HUDEP-2 (cell line): ENCODE data around the gene TTC21A.
"Not testable (repeated sequence)": the region's sequence is repeated elsewhere in the genome, so short reads cannot be mapped to it uniquely, and the experiment has no call there.

Experiments used
- DNase-seq, 76 experiments: peaks; one replicate each; lab custom pipeline; 2025; ENCODE audit not compliant: unreplicated experiment in 76 of 76; lab: John Stamatoyannopoulos, UW

The TTC21A gene, protein sequence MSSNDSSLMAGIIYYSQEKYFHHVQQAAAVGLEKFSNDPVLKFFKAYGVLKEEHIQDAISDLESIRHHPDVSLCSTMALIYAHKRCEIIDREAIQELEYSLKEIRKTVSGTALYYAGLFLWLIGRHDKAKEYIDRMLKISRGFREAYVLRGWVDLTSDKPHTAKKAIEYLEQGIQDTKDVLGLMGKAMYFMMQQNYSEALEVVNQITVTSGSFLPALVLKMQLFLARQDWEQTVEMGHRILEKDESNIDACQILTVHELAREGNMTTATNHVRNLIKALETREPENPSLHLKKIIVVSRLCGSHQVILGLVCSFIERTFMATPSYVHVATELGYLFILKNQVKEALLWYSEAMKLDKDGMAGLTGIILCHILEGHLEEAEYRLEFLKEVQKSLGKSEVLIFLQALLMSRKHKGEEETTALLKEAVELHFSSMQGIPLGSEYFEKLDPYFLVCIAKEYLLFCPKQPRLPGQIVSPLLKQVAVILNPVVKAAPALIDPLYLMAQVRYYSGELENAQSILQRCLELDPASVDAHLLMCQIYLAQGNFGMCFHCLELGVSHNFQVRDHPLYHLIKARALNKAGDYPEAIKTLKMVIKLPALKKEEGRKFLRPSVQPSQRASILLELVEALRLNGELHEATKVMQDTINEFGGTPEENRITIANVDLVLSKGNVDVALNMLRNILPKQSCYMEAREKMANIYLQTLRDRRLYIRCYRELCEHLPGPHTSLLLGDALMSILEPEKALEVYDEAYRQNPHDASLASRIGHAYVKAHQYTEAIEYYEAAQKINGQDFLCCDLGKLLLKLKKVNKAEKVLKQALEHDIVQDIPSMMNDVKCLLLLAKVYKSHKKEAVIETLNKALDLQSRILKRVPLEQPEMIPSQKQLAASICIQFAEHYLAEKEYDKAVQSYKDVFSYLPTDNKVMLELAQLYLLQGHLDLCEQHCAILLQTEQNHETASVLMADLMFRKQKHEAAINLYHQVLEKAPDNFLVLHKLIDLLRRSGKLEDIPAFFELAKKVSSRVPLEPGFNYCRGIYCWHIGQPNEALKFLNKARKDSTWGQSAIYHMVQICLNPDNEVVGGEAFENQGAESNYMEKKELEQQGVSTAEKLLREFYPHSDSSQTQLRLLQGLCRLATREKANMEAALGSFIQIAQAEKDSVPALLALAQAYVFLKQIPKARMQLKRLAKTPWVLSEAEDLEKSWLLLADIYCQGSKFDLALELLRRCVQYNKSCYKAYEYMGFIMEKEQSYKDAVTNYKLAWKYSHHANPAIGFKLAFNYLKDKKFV (N-terminal part only)

DNA sequence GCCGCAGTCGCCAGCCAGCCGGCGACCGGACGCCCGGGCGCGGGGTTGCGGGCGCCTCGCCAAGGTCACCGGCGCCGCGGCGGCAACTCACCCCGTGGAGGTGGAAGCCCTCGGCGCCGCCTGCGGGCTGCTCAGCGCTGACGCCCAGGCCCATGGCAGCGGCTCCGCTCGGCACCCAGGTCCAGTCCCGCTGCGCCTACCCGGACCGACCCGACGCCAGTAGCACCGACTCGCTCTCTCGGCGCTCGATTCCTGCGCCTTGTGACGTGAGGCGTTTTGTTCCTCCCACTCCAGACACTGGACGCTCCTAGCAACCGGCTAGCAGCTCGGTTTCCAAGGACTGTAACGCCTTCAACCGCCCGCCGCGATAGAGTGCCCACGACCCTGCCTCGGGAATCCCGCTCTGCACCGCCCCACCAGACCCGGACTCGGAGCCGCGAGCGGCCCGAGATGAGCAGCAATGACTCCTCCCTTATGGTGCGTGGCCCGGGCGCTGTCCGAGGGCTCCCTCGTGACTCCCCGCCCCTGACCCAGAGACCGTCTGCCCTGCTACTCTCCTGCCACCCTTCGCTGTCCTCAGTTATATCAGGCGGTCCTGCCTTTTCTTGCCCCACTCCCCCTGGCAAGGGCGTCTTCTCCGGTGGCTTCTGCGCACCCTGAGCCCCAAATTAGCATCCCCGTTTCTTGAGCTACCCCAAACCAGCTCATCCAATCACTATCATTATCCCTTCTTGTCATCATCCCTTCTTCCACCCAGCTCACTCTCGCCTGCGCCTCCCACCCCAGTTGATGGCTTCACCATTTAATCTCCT, at the start of gene TTC21A, which contains the start of gene GORASP1:
TTC21A (plus strand) TSS at position 293 of the 812 bp plus-strand sequence; CDS start at position 451, 158 bp downstream.
GORASP1 (minus strand) TSS at position 240 of the 812 bp plus-strand sequence; CDS start at position 154, 86 bp downstream.
- DNase-seq, result peak in 73 of 76 experiments; percentile 5 to 80 (median 61)

DNA sequence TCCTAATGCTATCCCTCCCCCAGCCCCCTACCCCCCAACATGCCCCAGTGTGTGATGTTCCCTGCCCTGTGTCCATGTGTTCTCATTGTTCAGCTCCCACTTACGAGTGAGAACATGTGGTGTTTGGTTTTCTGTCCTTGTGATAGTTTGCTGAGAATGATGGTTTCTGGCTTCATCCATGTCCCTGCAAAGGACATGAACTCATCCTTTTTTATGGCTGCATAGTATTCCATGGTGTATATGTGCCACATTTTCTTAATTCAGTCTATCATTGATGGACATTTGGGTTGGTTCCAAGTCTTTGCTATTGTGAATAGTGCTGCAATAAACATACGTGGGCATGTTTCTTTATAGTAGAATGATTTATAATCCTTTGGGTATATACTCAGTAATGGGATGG, 46.3 kb upstream of the TTC21A start:
- not testable (repeated sequence) for DNase-seq

GRCh38 chr3:39062180-39062579, 45.3 kb upstream of the TTC21A start:
- no peak for DNase-seq

DNA sequence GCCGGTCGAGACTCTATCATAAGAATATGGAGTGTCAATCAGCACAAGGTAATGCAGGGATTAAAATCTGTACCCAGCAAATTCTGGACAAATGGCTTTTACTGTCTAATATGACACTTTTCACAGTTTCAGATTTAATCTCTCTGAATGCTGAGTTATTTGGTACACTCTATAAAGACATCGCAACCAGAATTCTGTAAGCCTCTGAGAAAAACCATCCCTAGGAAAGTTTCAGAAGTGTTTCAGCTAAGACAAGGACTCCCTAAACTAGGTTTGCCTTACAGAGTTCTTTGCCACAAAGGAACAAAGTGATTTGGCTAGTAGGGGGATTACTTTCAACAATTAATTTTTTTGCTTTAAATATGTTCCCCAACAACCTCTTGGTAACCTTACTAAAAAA, 44.3 kb upstream of the TTC21A start:
- DNase-seq, result no peak

DNA sequence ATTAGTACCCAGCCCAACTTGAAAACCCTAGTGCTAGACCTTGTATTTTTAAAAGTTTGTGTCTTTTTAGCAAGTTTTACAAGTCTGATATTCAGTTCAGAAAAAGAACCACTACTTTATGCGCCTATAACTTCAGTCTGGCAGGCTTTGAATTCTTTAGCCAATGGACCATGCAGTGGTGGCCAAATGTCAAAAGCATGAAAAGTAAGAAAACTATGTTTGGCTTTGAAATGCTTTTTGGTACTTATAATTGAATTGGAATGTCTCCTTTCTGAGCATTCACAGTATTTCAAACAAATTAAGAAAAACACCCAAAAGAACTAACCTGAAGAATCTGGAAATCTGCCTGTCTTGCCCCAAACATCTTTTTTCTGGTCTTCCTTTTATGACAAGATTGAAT, 42.8 kb upstream of the TTC21A start:
- no peak for DNase-seq

- peak in 59 of 76 experiments; percentile 1 to 61 (median 21) for DNase-seq
Observed at GRCh38 chr3:39065197-39065596, 42.3 kb upstream of the TTC21A start.

DNA sequence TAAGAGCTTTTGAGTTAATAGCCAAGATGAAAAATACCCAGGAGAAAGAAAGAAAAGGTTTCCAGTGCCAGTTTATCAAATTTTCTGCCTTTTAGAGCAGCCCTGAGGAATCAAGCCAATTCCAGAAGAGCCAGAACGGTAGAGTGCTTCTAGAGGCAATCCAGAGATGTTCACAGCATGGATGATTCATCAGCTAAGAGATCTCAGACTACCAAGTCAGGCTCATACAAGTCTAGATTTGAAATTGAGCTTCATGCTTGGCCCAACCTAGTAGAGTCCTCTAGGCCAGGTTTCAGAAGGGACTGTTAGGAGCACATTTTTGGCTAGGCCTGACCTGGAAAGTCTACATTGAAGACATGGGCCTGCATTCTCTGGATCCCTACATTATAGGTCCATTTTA, 40.2 kb upstream of the TTC21A start:
- no peak for DNase-seq

GRCh38 chr3:39068556-39068955, 38.9 kb upstream of the TTC21A start:
- DNase-seq, result no peak

DNA sequence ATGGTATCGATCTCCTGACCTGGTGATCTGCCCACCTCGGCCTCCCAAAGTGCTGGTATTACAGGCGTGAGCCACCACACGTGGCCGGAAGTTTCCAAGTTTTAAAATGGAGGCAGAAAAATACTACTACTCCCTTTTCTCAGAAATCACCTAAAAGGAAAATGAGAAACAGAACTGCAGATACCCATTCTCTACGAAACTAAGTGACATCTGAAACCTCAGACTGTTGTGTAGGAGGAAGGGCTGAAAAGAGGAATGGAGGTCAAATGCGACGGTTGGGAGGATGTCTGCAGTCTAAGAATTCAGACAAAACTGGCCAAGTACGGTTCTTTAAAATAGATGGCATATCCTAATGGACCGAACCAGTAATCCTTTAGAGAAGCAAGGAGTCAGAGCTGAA, 31.6 kb upstream of the TTC21A start:
- no peak for DNase-seq

DNA sequence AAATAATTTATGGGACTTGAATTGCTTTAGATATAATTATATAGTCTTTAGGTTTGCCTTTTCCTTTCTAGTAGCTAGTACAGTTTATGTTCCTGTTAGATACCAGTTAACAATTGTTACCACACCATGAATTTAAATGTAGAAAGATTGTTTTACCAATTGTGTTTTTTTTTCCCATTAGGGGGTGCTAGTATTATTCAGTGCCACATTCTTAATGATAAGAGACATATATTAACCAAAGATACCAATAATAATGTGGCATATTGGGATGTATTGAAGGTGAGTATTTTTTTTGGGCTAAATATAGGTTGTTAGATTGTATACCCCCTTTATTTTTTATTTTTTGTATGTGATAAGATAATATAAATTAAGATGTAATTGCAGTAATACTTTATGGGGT, 27.9 kb upstream of the TTC21A start:
- no peak for DNase-seq

- peak in 6 of 76 experiments; percentile 2 to 19 (median 8) for DNase-seq
Observed at GRCh38 chr3:39080026-39080425, 27.5 kb upstream of the TTC21A start.

GRCh38 chr3:39082666-39083313, 24.7 kb upstream of the TTC21A start:
- DNase-seq, result no peak

DNA sequence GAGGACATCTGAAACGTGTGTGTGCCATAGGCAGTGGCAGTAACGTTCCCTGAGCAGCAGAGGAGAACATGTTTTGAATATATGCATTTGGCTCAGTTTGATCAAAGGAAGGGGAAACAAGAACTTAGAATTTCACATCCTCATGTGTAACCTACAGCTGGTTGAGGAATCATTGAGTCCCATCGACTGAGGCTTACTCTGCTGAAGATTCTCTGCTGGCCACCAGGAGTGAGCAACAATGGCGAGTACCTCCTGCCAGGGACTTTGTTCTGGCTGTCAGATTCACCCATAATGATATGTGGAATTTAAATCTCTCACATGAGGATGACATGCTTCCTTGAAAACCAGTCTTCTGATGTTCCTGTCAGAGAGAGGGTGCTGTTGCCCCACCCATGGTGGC, 21.3 kb upstream of the TTC21A start:
- no peak for DNase-seq

DNA sequence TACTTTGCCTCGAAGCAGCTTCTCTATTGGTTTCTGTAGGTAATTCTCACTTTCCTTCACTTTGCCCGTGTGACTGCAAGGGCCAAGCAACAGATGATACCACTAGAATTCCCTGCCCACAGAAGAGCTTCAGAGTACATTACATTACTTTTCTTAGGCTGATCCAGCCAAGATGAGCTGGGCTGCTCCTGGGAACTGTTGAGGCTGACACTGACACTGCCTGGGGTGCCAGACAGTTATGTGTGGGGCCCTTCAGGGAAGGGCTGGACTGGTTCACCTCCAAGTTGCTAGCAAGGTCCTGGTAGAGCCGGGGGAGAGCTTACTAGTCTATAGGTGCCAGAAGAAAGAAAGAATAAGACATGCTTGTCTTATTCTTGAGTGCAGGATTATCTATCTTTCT, 19.0 kb upstream of the TTC21A start:
- no peak for DNase-seq

GRCh38 chr3:39088889-39089288, 18.6 kb upstream of the TTC21A start:
- no peak for DNase-seq

DNA sequence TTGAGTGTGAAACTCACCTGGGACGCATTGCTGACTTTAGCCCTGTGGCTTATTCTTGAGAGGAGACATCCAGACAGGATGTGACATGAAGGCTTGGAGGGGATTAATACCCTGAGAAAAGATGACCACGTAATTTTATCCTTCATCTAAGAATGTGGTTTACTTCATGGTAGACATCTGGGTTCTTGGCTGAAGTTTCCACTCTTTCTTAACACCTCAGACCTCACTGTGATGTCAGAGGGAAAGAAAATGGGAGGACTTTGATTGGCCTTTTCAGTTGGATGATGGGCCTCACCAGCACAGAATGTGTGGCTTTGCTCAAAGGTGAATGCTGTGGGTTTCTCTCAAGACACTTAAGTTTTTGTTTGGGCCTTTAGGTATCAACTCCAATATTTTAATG, 16.6 kb upstream of the TTC21A start:
- DNase-seq, result no peak

- DNase-seq, result peak in 1 of 76 experiments; percentile 17
Observed at GRCh38 chr3:39094851-39095677, 12.4 kb upstream of the TTC21A start.

GRCh38 chr3:39095778-39096177, 11.7 kb upstream of the TTC21A start:
- DNase-seq, result no peak
